GM06990 (cell line): ENCODE results near the gene HDHD3.
A peak's percentile ranks its signal among the peaks of the same experiment; 100 is the strongest.

Source experiments
- DNase-seq: peaks from one replicate; pipeline ENCODE4 v3.0.0-alpha.2; 2011; ENCODE audit not compliant: insufficient read length; ENCODE audit errors: extremely low read depth
- H3K27me3 ChIP-seq: replicated peaks from 2 replicates; pipeline ENCODE4 v1.6.0; 2011; ENCODE audit warnings: low read length; ENCODE audit not compliant: control insufficient read depth, insufficient read depth
- H3K36me3 ChIP-seq: 2 replicates; pipeline ENCODE4 v1.5.1; 2011; ENCODE audit warnings: low read length; ENCODE audit not compliant: control insufficient read depth, insufficient read depth
- H3K4me3 ChIP-seq: replicated peaks from 2 replicates; pipeline ENCODE4 v1.5.1; 2011; ENCODE audit warnings: low read depth, mild to moderate bottlenecking, control low read depth, low read length
- TF ChIP-seq, protein P1 (sequence below): IDR thresholded peaks from 2 replicates; pipeline ENCODE4 v1.5.1; 2011; ENCODE audit warnings: low read length, control low read depth, mild to moderate bottlenecking, inconsistent platforms; ENCODE audit not compliant: insufficient read depth, poor library complexity, severe bottlenecking

HDHD3 gene

DNA sequence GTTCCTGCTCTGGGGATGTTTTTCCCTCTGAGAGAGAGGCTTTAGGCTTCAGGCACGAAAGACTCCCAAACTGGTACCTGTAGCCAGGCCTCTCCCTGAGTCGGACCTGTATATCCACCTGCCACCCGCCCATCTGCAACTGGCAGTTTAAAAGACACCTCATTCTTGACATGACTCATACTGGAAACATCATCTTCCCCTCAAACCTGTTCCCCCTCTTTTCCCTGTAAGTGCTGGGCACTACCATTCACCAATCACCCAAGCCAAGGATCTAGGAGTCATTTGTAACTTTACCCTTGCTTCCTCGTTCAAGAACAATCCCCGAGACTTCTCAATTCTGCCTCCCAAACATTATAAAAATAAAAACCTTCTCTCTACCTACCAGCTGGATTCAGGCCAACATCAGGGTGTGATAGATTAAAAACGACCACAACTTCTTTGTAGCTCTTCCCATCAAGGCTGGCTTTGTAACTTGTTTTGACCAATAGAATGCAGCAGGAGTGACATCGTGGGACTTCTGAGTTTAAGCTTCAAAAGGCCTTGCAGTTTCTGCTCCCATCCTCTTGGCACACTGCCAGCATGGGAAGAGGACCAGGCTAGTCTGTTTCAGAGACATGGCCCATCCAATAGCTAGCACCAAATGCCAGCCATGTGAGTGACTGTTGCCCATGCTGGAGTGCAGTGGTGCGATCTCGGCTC lies 34.9 kb downstream of the HDHD3 start:
- no peak for DNase-seq
- TF ChIP-seq, protein P1, sequence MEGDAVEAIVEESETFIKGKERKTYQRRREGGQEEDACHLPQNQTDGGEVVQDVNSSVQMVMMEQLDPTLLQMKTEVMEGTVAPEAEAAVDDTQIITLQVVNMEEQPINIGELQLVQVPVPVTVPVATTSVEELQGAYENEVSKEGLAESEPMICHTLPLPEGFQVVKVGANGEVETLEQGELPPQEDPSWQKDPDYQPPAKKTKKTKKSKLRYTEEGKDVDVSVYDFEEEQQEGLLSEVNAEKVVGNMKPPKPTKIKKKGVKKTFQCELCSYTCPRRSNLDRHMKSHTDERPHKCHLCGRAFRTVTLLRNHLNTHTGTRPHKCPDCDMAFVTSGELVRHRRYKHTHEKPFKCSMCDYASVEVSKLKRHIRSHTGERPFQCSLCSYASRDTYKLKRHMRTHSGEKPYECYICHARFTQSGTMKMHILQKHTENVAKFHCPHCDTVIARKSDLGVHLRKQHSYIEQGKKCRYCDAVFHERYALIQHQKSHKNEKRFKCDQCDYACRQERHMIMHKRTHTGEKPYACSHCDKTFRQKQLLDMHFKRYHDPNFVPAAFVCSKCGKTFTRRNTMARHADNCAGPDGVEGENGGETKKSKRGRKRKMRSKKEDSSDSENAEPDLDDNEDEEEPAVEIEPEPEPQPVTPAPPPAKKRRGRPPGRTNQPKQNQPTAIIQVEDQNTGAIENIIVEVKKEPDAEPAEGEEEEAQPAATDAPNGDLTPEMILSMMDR: no peak
- no peaks in the 10 kb centered on the region for H3K27me3 ChIP-seq
- no peak overlapping the region for H3K4me3 ChIP-seq
- H3K36me3 ChIP-seq: no peaks in the 10 kb centered on the region

DNA sequence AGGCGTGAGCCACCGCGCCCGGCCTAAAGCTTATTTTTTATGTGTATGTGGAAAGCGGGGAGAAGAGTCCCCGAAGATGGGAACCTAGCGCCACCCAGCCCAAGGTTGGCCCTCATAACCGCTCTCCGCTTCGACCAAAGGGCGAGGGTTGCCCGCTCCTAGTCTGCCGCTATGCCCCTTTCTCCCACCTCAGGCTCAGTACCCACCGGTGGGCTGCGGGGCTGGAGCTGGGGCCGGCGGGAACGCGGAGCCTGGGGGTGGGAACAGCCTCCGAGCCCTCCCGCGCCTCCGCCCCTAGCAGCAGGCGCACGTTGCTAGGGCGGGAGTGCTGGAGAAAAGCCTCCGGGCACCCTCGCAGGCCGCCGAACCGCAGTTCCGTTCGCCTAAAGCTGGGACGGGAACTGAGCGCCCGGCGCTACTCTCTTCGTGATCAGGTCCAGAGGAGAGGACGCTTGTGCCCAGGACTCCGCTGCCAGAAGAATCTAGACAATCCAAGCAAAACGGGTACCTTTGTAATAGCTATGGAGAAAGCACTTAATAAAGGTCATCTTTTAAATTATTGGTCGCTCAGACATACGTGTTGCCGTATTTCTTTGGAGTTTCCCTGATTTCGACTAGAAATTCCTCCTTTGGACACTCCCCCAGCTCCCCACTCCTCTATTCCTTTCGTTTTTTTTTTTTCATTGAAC lies 36.6 kb downstream of the HDHD3 start, which contains the start of gene WDR31:
Gene WDR31, minus strand, starts transcription at position 265 of the 689 bp plus-strand sequence. CDS start 8,253 bp downstream, outside the sequence.
- TF ChIP-seq, protein P1: peak; percentile 4
- H3K36me3 ChIP-seq: no peaks in the 10 kb centered on the region
- DNase-seq: peak; percentile 91
- H3K4me3 ChIP-seq: peak within 1 kb of the TSS; percentile 73
- no peaks in the 10 kb centered on the region for H3K27me3 ChIP-seq

DNA sequence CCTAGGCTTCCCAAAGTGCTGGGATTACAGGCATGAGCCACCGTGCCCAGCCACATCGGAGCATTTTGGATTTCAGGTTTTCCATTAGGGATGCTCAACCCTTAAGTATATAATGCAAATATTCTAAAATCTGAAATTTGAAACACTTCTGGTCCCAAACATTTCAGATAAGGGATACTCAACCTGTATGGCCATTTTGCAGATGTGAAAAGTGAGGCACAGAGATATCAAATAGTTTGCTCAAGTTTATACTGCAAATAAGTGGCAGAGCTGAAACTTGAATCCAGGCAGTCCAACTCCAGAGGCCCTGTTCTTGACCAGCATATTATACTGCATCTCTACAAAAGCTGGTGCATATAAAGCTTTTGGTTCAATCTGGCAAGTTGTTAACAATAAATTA lies 39.1 kb downstream of the HDHD3 start:
- Histone ChIP-seq H3K27me3 (no peaks in the 10 kb centered on the region), H3K36me3 (no peaks in the 10 kb centered on the region), H3K4me3 (no peak overlapping the region)
- TF ChIP-seq, protein P1: no peak
- no peak for DNase-seq

DNA sequence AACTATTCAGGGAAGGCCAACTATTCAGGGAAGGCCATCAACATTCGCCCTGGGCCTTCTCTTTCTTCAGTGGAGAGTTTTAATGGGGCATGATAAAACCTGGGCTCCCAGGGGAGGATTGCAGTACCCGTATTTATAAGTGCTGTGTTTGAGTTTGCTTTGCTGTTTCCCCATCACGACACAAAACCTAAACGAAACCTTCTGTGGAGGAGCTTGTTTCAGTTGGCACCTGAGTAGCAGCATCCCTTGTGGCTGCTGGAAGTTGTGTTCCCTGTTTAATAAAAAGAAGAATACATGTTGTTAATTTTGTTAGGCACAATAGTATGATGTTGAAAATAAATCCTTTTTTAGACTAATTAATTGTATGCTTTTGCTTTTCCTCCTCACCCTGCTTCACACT lies 45.0 kb downstream of the HDHD3 start:
- no peak overlapping the region for H3K4me3 ChIP-seq
- TF ChIP-seq, protein P1: no peak

DNA sequence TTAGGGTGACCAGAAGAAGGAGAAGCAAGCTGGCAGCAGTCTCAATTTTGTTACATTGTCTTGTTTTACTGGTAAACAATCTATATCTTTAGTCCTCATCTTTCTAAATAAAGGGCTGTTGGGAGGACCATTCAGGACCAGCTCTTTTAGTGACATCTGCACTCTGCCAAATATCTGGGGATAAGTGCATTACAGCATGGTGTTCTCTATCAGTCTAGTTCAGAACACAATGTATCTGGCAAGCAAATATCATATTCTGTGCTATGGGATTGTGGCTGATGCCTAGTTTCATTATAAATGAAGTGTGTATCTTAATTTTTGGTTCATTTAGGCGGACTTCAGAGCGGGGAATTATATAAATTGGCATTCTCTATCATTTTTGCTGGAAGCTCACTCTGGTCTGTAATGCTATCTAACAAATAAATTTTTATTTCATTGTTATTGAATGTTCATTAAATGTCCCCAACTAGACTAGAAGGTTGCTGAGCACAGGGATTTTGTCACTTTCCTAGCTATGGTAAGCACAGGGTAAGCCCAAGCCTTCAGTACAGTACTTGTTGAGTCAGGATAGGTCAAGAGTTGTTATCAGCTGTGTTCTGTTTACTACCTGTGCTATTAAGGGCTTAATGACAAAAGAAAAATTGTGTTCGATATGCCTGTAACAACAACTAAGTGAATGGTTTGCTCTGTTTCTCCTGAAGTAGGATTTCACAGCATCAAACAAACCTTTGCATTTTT lies 48.6 kb downstream of the HDHD3 start:
- no peak overlapping the region for H3K4me3 ChIP-seq
- TF ChIP-seq, protein P1: no peak
- H3K27me3 ChIP-seq: no peaks in the 10 kb centered on the region
- no peak for DNase-seq
- no peaks in the 10 kb centered on the region for H3K36me3 ChIP-seq

More for the DNA sequence above, 45.0 kb downstream of the HDHD3 start:
- H3K36me3 ChIP-seq: no peaks in the 10 kb centered on the region
- H3K27me3 ChIP-seq: no peaks in the 10 kb centered on the region
- DNase-seq: no peak
